Epithelial cell of prostate (primary cell): ENCODE data around the gene THAP6.
"Not testable (repeated sequence)": the region's sequence is repeated elsewhere in the genome, so short reads cannot be mapped to it uniquely, and the experiment has no call there.

Experiments
- DNase-seq: peaks from one replicate; pipeline ENCODE4 v3.0.0-alpha.2; 2011; ENCODE audit warnings: low read depth, low spot score
- H3K27ac ChIP-seq: fragments of 450-650 bp; 2 replicates; pipeline ENCODE4 v1.5.1; 2017; ENCODE audit warnings: mild to moderate bottlenecking

The THAP6 gene

DNA sequence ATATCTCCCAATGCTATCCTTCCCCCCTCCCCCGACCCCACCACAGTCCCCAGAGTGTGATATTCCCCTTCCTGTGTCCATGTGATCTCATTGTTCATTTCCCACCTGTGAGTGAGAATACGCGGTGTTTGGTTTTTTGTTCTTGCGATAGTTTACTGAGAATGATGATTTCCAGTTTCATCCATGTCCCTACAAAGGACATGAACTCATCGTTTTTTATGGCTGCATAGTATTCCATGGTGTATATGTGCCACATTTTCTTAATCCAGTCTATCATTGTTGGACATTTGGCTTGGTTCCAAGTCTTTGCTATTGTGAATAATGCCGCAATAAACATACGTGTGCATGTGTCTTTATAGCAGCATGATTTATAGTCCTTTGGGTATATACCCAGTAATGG, 5.2 kb downstream of the THAP6 start:
- H3K27ac ChIP-seq, DNase-seq: not testable (repeated sequence)

DNA sequence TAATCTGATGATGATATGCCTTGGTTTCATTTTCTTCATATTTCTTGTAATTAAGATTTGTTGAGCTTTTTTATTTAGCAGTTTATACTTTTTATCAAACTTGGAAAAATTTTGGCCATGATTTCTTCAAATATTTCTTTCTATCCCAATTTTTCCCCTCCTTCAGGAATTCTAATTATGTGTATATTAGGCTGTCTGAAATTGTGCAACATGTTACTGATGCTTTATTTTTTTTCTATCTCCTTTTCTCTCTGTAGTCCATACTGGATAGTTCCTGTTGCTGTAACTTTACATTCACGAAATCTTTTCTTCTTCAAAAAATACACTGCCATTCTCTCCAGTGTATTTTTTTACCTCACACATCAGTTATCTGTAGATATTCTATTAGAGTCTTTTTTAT, 10.8 kb downstream of the THAP6 start:
- no peak for DNase-seq
- no peak overlapping the region for H3K27ac ChIP-seq

DNA sequence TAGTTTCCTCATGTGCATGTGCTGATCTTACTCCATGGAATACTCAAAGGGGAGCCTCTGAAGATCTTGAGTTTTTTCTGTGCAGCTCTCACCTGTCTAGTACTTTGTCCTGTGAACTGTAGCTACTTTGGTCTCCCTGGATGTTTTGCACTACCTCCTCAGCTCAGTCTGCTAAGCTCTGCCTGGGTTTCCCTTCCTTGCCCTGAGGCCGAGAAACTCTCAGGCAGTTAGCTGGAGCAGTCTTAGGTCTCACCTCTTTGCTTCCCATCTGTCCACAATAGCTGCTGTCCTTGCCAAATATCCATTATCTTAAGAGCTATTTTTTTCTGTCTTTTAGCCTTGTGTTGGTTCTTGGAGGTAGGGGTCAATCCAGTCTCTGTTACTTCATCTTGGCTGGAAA, 11.6 kb downstream of the THAP6 start:
- no peak for DNase-seq
- H3K27ac ChIP-seq, result no peak overlapping the region

DNA sequence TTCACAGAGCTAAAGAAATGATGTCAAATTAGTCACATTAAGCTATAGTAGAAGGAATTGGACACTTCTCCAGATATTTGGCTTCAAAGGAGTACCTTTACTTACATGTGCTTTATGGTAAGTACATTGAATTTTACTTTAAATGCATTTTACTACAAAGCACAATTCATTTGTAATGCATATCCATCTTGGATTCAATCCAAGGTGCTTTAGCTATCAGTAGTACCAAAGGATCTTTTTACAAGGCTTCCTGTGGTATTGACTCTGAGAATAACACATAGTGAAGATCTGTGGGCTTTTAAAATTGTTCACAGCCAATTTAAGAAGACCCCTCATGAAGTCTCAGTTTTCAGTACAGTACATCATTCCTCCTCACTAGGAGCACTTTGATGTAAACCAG, 13.2 kb downstream of the THAP6 start:
- DNase-seq, result no peak
- no peak overlapping the region for H3K27ac ChIP-seq

DNA sequence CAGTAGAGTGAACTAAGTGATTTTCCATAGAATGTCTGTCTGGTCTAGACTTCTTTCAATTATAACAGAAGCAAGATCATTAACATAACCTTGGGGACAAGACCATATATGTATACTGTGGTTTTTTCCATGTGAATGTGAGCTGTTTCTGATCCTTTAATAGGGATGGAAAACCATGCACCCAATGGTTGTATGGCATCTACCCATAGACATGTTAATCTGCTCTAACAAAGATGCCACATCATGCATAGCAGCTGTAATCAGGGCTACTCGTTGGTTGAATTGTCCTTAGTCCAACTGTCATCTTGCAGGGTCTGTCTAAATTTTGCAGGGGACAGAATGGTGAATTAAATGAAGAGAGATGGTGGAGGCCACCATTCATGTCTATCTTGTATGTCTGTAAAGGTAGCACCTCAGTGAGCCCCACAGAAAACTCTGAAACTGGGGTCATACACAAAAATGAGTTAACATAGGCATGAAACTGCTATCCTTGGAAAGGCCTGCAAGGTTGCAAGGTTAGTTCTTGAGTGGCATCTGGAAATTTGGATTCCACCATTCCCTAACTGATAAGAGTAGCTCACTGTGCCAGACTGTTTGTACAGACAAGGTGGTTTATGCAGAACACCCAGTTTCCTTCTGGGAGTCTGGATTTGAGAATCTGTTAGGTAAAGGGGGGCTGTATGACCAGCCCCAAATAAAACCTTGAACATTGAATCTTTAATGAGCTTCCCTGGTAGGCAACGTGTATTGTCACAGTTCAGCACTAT, 16.5 kb downstream of the THAP6 start:
- no peak for DNase-seq
- no peak overlapping the region for H3K27ac ChIP-seq

DNA sequence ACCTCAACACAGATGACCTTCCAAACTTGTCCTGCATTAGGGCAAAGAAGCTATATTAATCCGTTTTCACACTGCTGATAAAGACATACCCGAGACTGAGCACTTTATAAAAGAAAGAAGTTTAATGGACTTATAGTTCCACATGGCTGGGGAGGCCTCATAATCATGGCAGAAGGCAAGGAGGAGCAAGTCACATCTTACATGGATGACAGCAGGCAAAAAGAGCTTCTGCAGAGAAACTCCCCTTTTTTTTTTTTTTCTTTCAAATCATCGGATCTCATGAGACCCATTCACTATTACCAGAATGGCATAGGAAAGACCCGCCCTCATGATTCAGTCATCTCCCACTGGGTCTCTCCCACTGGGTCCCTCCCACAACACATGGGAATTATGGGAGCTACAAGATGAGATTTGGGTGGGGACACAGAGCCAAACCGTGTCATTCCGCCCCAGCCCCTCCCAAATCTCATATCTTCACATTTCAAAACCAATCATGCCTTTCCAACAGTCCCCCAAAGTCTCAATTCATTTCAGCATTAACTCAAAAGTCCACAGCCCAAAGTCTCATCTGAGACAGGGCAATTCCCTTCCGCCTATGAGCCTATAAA, 17.4 kb downstream of the THAP6 start:
- H3K27ac ChIP-seq, DNase-seq: not testable (repeated sequence)

DNA sequence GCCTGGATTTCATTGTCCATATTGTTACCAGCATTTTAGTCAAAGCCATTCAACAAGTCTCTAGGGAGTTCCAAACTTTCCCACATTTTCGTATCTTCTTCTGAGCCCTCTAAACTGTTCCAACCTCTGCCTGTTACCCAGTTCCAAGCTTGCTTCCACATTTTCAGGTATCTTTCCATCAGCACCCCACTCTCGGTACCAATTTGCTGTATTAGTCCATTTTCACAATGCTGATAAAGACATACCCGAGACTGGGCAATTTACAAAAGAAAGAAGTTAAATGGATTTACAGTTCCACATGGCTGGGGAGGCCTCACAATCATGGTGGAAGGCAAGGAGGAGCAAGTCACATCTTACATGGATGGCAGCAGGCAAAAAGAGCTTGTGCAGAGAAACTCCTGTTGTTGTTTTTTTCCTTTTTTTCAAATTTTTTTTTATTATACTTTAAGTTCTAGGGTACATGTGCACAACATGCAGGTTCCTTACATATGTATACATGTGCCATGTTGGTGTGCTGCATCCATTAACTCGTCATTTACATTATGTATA, 19.1 kb downstream of the THAP6 start:
- not testable (repeated sequence) for H3K27ac ChIP-seq, DNase-seq

DNA sequence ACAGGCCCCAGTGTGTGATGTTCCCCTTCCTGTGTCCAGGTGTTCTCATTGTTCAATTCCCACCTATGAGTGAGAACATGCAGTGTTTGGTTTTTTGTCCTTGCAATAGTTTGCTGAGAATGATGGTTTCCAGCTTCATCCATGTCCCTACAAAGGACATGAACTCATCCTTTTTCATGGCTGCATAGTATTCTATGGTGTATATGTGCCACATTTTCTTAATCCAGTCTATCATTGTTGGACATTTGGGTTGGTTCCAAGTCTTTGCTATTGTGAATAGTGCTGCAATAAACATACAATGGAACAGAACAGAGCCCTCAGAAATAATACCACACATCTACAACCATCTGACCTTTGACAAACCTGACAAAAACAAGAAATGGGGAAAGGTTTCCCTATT, 19.7 kb downstream of the THAP6 start:
- not testable (repeated sequence) for H3K27ac ChIP-seq, DNase-seq

DNA sequence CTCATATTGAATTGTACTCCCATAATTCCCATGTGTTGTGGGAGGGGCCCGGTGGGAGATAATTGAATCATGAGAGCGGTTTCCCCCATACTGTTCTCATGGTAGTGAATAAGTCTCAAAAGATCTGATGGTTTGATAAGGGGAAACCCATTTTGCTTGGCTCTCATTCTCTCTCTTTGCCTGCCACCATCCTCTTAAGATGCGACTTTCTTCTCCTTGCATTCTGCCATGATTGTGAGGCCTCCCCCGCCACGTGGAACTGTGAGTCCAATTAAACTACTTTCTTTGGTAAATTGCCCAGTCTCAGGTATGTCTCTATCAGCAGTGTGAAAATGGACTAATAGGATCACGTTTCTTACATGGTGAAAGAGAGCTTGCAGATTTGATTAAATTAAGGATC, 23.0 kb downstream of the THAP6 start:
- DNase-seq, H3K27ac ChIP-seq: not testable (repeated sequence)

DNA sequence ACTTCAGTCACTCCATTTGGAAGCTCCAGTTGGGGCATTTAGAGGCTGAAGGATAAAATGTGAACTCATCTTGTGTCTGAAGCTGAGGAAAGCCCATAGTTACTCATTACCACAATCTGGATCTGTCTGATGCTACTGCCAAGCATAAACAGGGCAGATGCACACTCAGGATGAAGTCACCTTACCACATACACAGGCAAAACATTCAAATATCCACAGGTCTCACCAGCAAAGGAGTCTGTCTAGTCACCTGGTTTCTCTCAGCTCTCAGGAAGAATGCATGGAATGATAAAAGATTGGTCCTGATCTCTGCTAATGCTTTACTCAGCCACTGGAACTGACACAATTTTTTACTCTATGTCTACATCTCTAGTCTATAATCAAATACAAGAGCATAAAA, 28.6 kb downstream of the THAP6 start:
- peak overlapping the region; percentile 54 for H3K27ac ChIP-seq
- DNase-seq, result peak; percentile 96

DNA sequence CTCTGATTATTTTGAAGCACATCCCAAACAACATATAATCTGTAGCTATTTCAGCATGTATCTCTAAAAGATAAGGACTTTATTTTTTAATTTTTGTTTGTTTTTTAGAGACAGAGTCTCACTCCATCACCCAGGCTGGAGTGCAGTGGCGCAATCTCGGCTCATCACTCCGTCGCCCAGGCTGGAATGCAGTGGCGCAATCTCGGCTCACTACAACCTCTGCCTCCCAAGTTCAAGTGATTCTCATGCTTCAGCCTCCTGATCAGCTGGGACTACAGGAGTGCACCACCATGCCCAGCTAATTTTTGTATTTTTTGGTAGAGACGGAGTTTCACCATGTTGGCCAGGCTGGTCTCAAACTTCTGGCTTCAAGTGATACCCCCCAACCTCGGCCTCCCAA, 29.9 kb downstream of the THAP6 start:
- not testable (repeated sequence) for DNase-seq

DNA sequence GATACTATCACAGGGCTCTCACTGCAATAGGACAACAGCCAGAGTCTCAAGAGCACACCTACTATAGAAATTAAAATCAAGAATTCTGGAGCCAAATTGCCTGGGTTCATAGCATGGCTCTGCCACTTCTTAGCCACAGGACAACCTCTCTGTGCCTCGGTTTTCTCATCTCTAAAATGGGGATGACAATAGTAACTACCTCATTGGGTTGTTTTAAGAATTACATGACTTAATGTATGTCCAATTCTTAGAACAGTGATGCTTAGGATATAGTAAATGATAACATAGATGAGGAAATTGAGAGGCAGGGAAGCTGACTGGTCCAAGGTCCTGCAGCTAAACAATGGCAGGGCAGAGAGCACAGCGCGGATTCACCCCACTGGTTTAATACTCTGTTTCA, 30.6 kb downstream of the THAP6 start:
- no peak for DNase-seq
- H3K27ac ChIP-seq, result no peak overlapping the region

More for the DNA sequence above, 29.9 kb downstream of the THAP6 start:
- H3K27ac ChIP-seq, result not testable (repeated sequence)

DNA sequence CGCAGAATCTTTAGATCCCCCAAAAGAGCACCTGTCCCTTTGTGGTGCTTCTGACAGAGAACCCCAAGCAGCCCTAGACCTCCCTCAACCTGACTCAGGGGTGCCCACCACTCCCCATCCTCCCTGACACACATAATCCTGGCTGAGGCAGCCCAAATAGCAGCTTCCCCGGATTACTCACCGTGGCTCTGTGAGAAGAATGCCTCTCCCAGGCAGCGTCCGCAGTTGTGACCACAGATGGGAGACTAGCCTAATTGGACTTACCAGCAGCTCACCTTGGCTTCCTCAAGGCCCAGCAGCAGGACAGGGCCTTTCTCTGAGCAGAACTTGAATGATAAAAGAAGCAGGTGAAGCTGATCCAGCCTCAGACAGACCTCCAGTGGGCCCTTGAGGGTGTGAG, 31.3 kb downstream of the THAP6 start:
- no peak overlapping the region for H3K27ac ChIP-seq
- DNase-seq, result no peak

DNA sequence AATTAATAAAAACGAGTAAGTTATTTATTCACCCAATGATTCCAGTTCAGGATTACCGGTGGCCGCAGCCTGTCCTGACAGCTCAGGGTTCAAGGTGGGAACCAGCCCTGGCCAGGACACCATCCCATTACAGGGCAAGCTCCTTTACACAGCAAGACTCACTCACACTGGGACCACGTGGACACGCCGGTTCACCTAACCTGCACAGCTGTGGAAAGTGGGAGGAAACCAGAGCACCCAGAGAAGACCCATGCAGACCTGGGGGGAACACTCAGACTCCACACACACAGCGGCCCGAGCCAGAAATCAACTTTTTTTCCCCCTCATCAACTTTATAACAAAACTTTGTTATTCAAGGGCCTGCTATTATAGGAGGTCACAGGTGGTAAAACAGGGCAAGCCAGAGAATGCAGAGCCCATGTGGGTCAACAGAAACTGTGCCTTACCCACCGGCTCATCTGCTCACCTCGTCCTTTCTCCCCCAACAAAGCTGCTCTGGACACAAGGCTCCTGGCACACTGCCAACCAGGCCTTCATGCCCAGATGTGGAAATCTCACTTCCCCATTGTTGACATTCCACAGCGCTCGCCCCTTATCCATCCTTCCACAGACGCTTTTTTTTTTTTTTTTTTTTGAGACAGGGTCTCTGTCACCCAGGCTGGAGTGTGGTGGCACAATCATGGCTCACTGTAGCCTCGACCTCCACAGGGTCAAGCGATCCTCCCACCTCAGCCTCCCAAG, 33.5 kb downstream of the THAP6 start:
- H3K27ac ChIP-seq, result no peak overlapping the region
- DNase-seq, result no peak

DNA sequence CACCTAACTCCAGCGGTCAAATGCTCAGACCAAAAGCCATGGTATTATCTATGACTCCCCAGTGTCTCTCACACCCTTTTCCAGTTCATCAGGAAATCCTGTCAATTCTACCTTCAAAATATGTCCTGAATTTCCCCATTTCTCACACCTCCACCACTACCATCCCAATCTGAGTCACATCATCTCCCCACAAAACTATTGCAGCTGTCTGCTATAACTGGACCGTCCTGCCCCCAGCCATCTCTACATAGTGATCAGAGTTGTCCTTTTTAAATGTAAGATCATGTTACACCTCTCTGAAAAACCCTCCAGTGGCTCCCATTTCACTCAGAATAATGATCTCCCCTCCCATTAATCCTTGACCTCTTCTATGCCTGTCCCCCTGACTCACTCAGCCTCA, 34.7 kb downstream of the THAP6 start:
- H3K27ac ChIP-seq, result no peak overlapping the region
- no peak for DNase-seq

DNA sequence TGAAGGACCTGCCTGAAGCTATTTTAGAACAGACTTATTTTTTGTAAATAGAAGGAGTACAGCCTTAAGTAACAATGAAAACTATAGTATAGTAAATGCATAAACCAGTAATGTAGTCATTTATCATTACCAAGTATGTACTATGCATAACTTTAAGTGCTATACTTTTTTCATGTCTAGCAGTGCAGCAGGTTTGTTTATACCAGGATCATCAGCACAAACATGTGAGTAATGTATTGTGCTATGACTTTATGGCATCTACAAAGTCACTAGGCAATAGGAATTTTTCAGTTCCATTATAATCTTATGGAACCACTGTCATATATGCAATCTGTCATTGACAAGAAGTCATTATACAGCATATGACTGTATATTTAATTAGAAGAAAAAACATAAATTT, 38.2 kb downstream of the THAP6 start:
- no peak overlapping the region for H3K27ac ChIP-seq
- DNase-seq, result no peak

DNA sequence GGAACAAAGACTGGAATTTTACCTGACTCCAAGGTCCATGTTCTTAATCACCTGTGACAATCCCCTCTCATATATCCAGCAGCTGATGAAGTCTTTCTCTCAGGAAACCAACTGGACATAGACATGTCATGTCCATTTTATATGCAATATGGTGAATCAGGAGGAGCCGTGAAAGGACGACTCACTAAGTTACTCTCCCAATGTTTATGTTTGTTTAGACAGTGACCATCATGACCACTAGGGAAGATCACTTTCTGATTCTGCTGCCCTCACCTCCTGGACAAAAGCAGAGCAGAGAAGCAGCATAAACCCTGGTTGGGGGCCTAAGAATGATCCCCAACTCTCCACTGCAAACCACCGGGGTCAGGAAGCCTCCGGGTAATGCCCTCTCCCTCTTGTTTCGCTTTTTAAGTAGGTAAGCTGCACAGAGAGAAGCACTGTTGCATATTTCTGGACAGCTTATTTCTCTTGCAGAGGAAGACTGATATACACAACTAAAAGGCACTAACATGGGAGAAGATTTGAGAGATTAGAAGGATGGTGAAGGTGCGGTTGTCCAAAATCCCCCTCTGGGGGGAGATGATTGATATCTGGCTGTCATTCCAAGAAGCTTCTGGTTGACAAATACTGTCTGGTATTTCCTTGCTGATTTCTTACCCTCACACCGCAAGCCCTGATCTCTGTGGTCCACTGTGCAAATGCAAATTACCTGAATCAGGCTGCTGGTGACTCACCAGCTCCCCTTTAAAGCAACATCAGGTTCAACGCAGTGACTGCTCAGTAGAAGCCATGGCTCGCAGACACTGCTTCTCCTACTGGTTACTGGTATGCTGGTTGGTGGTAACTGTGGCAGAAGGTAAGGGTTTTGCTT, 41.3 kb downstream of the THAP6 start, which contains the start of gene ODAPH:
Gene ODAPH, plus strand, starts transcription at position 773 of the 871 bp plus-strand sequence. Its CDS starts 17 bp downstream, at position 790.
- DNase-seq, result peak; percentile 60

DNA sequence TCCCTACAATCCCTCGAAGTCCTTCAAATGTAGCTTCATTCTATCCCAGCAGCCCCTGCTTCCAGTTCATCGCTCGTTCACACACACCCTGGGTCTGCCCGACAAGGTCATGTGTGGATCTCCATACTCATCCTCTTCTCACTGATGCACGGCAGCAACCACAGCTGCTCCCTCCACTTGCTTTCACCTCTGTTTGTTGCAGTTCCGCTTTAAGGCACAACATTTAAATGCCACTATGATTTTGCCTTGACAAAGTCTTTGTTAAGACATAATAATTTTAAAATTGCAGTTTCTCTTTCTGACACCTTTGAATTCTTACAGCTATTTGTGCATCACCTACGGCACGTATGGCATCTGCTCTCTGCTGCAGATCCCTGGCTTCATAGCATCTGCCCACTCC, 43.4 kb downstream of the THAP6 start:
- no peak for DNase-seq

More for the DNA sequence above, 41.3 kb downstream of the THAP6 start, which contains the start of gene ODAPH:
- H3K27ac ChIP-seq, result peak within 1 kb of the TSS; percentile 41

DNA sequence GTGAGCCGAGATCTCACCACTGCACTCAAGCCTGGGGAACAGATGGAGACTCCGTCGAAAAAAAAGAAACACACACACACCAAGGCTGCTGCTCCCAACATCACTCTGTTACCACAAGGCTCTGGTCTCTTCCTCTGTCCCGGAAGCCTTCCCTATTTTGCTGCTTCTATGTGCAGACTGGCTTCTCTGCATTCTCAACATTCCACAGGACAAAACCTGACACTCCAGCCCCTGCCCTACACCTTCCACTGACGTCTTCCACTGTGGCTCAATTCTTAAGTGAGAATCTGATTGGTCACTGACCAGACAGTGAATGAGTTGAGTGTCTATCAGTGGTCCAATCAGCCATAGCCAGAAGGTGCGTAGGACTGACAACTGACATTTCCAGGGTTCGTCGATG, 47.5 kb downstream of the THAP6 start:
- DNase-seq, result peak; percentile 20
- H3K27ac ChIP-seq, result no peak overlapping the region

More for the DNA sequence above, 43.4 kb downstream of the THAP6 start:
- H3K27ac ChIP-seq, result no peak overlapping the region

DNA sequence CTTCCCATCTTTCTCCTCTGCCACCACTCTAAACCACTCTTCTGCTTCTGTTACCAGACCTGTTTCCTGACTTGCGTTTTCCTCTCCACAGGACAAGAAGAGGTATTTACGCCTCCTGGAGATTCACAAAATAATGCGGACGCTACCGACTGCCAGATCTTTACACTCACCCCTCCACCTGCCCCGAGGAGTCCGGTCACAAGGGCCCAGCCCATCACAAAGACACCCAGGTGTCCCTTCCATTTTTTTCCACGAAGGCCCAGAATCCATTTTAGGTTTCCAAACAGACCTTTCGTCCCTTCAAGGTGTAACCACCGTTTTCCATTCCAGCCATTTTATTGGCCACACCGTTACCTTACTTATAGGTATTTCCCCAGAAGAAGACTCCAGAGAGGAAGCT, 49.8 kb downstream of the THAP6 start:
- DNase-seq, result no peak
- H3K27ac ChIP-seq, result no peak overlapping the region
